Neuron (in vitro differentiated cells): ENCODE data around the gene C19orf33.
"Not testable (repeated sequence)": the region's sequence is repeated elsewhere in the genome, so short reads cannot be mapped to it uniquely, and the experiment has no call there.

Experiments used
- H2AFZ ChIP-seq: one replicate; pipeline ENCODE4 v1.6.1; 2013; ENCODE audit warnings: low read depth, mild to moderate bottlenecking, inconsistent platforms, low read length, moderate library complexity
- H3K27me3 ChIP-seq: one replicate; pipeline ENCODE4 v1.6.1; 2013; ENCODE audit warnings: low read length; ENCODE audit not compliant: insufficient read depth
- H3K36me3 ChIP-seq: one replicate; pipeline ENCODE4 v1.6.1; 2013; ENCODE audit warnings: low read length; ENCODE audit not compliant: insufficient read depth
- H3K4me1 ChIP-seq: one replicate; pipeline ENCODE4 v1.6.1; 2013; ENCODE audit warnings: low read length; ENCODE audit not compliant: insufficient read depth
- H3K4me3 ChIP-seq: 2 replicates; pipeline ENCODE4 v1.5.1; 2013; ENCODE audit warnings: mild to moderate bottlenecking, low read length, moderate library complexity
- H3K9me3 ChIP-seq: one replicate; pipeline ENCODE4 v1.6.1; 2013; ENCODE audit warnings: low read length

The C19orf33 gene

DNA sequence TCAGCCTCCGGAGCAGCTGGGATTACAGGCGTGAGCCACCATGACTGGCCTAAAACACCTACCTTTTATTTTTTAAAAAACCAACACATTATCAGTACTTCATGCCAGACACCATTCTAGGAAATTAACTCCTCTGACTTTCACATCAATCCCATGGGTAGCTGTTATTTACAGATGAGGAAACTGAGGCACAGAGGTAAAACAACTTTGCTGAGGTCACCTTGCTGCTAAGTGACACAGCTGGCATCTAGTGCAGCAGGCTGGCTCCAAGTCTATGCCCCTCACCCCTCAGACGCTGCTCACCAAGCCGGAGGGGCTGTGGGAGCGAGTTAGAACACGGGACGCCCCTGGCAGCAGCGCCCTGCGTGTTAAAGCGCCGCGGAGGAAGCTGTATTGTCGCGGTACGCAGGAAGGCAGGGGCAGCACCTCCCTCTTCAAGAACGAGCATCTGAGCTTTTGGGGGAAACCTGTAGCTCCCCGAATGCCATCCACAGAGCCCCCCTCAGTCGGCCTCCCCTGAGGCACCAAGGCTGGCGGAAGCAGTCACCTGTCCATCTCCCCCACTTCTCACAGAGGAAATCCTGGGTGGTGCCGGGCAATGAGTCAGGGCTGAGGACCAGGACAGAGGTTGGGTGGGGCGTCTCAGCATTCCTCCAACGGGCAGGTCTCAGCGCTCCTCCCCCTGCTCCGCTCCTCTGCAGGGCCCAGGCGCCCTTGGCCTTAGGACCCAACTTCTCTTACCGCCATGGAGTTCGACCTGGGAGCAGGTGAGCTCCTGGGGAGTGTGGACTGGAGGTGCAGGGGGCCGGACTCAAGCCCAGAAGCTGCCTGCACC, at the start of gene C19orf33:
TSS of gene C19orf33 (plus strand) at position 735 of the 835 bp plus-strand sequence. CDS start at position 746, 11 bp downstream.
- no peak within 1 kb of the TSS for H2AFZ ChIP-seq
- H3K4me3 ChIP-seq: no peak within 1 kb of the TSS
- peaks cover 7% of the 10 kb centered on the region for H3K4me1 ChIP-seq
- no peaks in the 10 kb centered on the region for H3K9me3 ChIP-seq
- peaks cover 8% of the 10 kb centered on the region for H3K36me3 ChIP-seq
- no peaks in the 10 kb centered on the region for H3K27me3 ChIP-seq

DNA sequence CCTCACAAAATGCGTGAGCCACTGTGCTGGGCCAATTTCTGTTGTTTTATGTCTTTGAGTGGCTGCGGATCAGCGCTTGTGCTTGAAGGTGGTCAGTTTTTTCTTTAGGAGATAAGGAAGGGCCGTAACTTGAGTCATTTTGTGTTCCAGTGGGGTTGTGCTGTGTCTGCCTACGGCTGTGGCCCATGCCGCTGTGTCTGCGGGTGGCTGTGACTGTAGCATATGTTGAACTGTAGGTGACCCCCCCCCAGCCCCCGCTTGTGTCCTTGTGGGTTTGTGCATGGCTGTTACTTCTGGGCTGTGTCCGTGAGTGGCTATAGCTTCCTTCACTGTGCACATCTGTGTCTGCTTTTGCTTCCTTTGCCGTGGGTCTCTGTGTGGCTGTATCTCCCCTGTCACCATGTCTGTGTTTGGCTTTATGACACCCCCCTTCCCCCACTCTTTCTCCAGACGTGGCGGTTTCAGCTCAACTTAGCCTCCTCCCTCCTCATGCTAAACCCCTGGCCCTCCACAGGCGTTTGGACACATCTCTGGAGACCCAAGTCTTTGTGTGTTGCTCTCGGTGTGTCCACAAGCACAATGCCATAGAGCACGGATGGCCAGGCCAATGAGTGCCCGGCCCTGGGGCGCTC, 48.6 kb upstream of the C19orf33 start:
- no peak overlapping the region for H3K4me3 ChIP-seq
- H3K36me3 ChIP-seq: no peaks in the 10 kb centered on the region
- peak overlapping the region; percentile 20 for H2AFZ ChIP-seq
- H3K4me1 ChIP-seq: peaks cover 29% of the 10 kb centered on the region
- H3K9me3 ChIP-seq: no peaks in the 10 kb centered on the region
- peaks cover 12% of the 10 kb centered on the region for H3K27me3 ChIP-seq

- H3K4me3 ChIP-seq, H2AFZ ChIP-seq: not testable (repeated sequence)
- H3K27me3 ChIP-seq: peaks cover 35% of the 10 kb centered on the region
Observed at GRCh38 chr19:38261942-38262341, 42.1 kb upstream of the C19orf33 start.

DNA sequence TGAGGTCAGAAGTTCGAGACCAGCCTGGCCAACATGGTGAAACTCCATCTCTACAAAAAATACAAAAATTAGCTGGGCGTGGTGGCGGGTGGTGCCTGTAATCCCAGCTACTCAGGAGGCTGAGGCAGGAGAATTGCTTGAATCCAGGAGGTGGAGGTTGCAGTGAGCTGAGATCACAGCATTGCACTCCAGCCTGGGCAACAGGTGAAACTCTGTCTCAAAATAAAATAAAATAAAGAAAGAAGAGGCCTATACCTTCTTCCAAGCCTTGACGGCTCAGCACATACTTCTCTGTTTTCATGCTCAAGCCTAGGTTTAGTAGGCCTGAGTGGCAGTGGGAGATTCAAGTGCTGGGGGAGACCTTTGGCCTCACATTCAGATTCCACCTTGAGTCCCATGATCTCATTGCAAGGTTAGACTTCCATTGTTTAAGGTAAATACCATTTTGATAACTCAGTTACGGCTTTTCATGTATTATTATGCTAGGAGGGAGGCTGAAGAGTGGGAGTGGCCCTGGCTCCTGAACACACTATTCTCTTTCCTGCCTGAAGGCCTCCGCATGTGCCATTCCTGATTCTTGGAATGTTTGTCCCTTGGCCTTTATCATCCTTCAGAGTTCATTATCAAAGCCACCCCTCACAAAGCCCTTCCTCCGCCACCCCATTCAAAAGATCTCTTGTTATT, 41.3 kb upstream of the C19orf33 start:
- no peaks in the 10 kb centered on the region for H3K36me3 ChIP-seq
- H3K4me1 ChIP-seq: peaks cover 19% of the 10 kb centered on the region
- H3K9me3 ChIP-seq: no peaks in the 10 kb centered on the region
- H3K4me3 ChIP-seq: no peak overlapping the region
- peaks cover 35% of the 10 kb centered on the region for H3K27me3 ChIP-seq
- no peak overlapping the region for H2AFZ ChIP-seq

More at GRCh38 chr19:38261942-38262341, 42.1 kb upstream of the C19orf33 start:
- not testable (repeated sequence) for H3K9me3 ChIP-seq, H3K36me3 ChIP-seq
- H3K4me1 ChIP-seq: peaks cover 12% of the 10 kb centered on the region

DNA sequence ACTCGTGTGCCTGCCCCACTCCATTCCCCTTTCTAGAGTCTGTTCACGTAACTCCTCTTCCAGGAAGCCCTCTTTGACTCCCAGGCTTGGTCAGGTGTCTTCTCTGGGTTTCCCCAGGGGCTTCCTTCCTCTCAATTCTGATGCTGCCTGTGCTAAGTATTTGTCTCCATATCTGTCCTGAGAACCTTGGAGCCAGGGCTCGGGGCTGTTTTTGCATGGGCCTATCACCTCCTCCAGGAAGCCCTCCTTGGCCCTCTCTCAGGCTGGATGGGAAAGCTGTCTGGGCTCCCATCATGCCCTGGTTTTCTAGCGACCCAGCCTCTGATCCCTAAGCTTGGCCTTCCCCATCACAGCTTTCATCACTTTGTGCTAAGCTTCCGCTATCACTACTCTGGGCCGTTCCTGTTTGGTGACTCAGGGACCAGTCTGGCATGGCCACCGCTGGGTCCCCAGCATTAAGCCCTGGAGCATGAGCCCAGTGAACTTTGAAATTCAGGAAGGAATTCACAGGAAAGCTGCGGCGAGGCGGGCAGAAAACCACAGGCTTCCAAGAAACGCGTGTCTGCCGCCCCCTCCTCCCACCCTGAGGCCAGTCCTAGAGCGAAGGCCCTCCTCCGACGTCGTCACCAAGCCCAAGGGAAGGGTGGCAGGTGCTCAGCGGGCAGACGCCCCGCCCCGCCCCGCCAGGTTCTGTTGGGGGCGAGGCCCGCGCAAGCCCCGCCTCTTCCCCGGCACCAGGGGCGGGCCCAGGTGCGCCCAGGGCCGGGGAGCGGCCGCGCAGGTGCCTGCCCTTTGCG, 40.2 kb upstream of the C19orf33 start:
- Histone ChIP-seq H3K27me3 (peaks cover 35% of the 10 kb centered on the region), H3K36me3 (no peaks in the 10 kb centered on the region), H2AFZ (peak overlapping the region; percentile 8), H3K9me3 (no peaks in the 10 kb centered on the region), H3K4me3 (peak overlapping the region; percentile 27), H3K4me1 (peaks cover 27% of the 10 kb centered on the region)

DNA sequence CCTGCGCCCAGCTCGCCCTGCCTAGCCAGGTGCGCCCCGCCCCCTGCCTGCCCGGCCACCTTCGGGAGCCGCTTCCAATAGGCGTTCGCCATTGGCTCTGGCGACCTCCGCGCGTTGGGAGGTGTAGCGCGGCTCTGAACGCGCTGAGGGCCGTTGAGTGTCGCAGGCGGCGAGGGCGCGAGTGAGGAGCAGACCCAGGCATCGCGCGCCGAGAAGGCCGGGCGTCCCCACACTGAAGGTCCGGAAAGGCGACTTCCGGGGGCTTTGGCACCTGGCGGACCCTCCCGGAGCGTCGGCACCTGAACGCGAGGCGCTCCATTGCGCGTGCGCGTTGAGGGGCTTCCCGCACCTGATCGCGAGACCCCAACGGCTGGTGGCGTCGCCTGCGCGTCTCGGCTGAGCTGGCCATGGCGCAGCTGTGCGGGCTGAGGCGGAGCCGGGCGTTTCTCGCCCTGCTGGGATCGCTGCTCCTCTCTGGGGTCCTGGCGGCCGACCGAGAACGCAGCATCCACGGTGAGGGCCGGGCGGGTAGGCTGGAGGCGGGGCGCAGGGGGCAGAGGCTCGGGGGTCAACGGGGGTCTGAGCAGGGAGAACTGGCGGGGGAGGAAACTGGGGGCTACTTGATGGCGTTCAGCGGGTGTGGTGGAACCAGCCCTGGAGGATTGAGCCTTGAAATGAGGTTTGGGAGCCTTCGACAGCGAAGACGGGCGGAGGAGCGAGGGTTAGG, 39.4 kb upstream of the C19orf33 start, which contains the start of gene SPINT2:
TSS of gene SPINT2 (plus strand) at position 88 of the 727 bp plus-strand sequence. CDS start at position 408, 320 bp downstream.
- Histone ChIP-seq H3K27me3 (peaks cover 35% of the 10 kb centered on the region), H3K9me3 (no peaks in the 10 kb centered on the region)

DNA sequence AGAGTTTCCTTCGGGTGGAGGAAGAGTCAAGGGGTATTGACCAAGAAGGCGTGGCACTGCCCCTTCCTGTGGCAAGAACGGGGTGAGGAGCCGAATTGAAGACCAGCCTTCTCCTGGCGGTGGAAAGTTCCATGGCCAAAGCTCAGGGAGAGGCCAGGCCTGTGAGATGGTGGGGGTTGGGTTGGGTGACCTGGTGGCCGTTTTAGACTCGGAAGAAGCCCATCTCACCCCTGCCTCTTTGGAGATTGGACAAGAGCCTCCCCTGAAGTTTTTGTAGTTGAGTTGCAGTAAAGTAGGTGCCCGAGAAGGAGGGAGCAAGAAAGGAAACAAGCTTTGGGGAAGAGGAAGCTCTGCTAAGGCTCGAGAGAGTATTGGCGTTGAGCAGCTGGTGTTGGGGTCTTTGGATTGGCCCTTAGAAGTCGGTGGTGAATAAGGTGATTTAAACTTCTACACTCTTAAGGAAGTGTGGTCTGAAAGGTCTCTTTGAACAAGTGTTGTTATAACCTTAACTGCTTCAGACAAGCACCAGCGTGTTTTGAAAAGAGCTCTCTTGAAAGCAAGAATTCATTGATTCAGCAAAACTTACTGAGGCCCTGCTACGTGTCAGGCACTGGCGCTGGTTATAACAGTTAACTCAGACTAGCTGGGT, 38.7 kb upstream of the C19orf33 start:
- H3K9me3 ChIP-seq: no peaks in the 10 kb centered on the region
- peaks cover 35% of the 10 kb centered on the region for H3K27me3 ChIP-seq
- peaks cover 27% of the 10 kb centered on the region for H3K4me1 ChIP-seq
- no peak overlapping the region for H2AFZ ChIP-seq
- no peaks in the 10 kb centered on the region for H3K36me3 ChIP-seq
- no peak overlapping the region for H3K4me3 ChIP-seq

More for the DNA sequence above, 39.4 kb upstream of the C19orf33 start, which contains the start of gene SPINT2:
- peaks cover 27% of the 10 kb centered on the region for H3K4me1 ChIP-seq
- no peaks in the 10 kb centered on the region for H3K36me3 ChIP-seq
- peak within 1 kb of the TSS; percentile 27 for H3K4me3 ChIP-seq
- H2AFZ ChIP-seq: peak within 1 kb of the TSS; percentile 8

DNA sequence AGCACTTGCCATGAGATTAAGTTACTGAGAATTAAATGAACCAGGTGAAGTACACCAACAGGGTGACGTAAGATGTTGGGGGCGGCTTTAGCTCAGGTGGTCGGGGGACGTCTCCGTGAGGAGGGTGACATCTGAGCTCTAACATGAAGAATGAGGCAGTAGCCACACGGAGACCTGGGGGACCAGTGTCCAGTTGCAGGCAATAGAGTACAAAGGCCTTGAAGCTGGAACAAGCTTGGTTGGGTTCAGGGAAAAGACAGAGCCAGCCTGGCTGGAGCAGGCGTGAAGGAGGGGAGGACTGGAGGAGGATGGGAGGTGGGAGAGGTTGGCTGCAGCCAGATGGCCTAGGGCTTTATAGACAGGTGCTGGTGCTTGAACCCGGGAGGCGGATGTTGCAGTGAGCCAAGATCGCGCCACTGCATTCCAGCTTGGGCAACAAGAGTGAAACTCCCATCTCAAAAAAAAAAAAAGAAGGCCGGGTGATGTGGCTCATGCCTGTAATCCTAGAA, 38.1 kb upstream of the C19orf33 start:
- Histone ChIP-seq H2AFZ (no peak overlapping the region), H3K4me3 (no peak overlapping the region), H3K9me3 (no peaks in the 10 kb centered on the region), H3K27me3 (peaks cover 35% of the 10 kb centered on the region), H3K36me3 (no peaks in the 10 kb centered on the region), H3K4me1 (peaks cover 30% of the 10 kb centered on the region)

DNA sequence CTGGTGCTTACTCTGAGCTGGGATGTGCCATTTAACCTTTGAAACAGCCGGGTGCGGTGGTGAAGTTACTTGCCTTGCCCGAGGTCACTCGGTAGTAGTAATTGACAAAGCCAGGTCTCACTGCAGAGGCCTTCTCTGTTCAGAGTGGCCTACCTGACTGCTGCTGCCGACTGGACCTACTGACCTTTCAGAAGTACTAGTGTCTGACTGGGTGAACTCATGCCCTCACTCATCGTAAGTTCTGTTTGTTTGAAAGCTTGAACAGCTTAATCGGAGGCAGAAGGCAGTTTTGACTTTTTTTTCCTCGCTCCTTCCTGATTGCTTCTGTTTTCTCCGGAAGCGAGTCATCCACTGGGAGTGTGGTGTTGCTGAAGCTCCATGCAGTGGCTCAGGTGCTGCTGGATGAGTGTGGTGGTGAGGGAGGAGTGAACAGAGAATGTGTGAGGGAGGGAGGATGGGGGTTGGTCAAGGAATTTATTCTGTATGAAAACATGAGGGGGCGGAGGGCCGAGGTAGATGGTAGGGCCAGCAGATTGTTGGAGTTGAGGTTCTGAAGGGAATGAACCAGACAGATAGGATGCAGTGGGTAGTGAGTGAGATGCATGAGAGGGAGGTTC, 37.0 kb upstream of the C19orf33 start:
- Histone ChIP-seq H3K9me3 (no peaks in the 10 kb centered on the region), H3K4me1 (peaks cover 30% of the 10 kb centered on the region), H3K27me3 (peaks cover 35% of the 10 kb centered on the region)

GRCh38 chr19:38267761-38268483, 36.1 kb upstream of the C19orf33 start:
- H3K27me3 ChIP-seq: peaks cover 32% of the 10 kb centered on the region
- H3K4me1 ChIP-seq: peaks cover 27% of the 10 kb centered on the region
- H3K4me3 ChIP-seq: no peak overlapping the region

More for the DNA sequence above, 37.0 kb upstream of the C19orf33 start:
- Histone ChIP-seq H3K4me3 (no peak overlapping the region), H2AFZ (no peak overlapping the region), H3K36me3 (no peaks in the 10 kb centered on the region)

GRCh38 chr19:38268539-38268938, 35.5 kb upstream of the C19orf33 start:
- Histone ChIP-seq H3K27me3 (peaks cover 31% of the 10 kb centered on the region), H3K9me3 (no peaks in the 10 kb centered on the region), H3K36me3 (no peaks in the 10 kb centered on the region), H3K4me1 (peaks cover 27% of the 10 kb centered on the region), H3K4me3 (no peak overlapping the region), H2AFZ (no peak overlapping the region)

More at GRCh38 chr19:38267761-38268483, 36.1 kb upstream of the C19orf33 start:
- Histone ChIP-seq H3K36me3 (no peaks in the 10 kb centered on the region), H2AFZ (no peak overlapping the region), H3K9me3 (no peaks in the 10 kb centered on the region)
